ENCODE measurements around the gene SLC12A1. TPM values are rescaled to one million over a fixed set of nuclear protein-coding genes. Genes with fewer than 3 reads are reported as not detected.

The SLC12A1 gene
- total RNA-seq, 1 experiment from 2014 or later = 0.15 TPM

DNA sequence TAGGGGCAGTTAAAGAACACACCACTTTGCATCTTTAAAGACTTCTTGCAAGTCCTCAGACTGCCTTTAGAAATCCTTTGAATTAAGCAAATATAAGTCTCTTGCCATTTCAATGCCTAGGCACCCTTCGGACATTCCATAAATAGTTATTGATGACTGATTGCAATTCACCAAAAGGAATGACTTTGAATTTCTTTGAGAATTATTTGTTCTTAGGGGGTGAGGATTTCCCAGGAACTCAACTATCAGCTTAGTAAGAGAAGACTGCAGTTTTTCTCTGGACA lies 27.5 kb upstream of the SLC12A1 start:
- peak overlapping the region; percentile 63 for H3K4me3 Mint-ChIP-seq
- H3K4me1 Mint-ChIP-seq = peaks cover 56% of the 10 kb centered on the region
- TF ChIP-seq CREB1 (CRISPR knock-in tag; IDR thresholded peaks at IDR 0.05) (no peak), GRHL2 (CRISPR knock-in tag; IDR thresholded peaks at IDR 0.05; ENCODE audit: insufficient replicate concordance, severe bottlenecking) (no peak), JAZF1 (CRISPR knock-in tag; IDR thresholded peaks at IDR 0.05) (no peak), ZNF671 (CRISPR knock-in tag; IDR thresholded peaks at IDR 0.05) (no peak), OVOL2 (CRISPR knock-in tag; IDR thresholded peaks at IDR 0.05; ENCODE audit: borderline replicate concordance) (no peak), GABPB1 (CRISPR knock-in tag; IDR thresholded peaks at IDR 0.05) (no peak), MYBL2 (CRISPR knock-in tag; IDR thresholded peaks at IDR 0.05) (no peak)
- TF ChIP-seq, protein P1, sequence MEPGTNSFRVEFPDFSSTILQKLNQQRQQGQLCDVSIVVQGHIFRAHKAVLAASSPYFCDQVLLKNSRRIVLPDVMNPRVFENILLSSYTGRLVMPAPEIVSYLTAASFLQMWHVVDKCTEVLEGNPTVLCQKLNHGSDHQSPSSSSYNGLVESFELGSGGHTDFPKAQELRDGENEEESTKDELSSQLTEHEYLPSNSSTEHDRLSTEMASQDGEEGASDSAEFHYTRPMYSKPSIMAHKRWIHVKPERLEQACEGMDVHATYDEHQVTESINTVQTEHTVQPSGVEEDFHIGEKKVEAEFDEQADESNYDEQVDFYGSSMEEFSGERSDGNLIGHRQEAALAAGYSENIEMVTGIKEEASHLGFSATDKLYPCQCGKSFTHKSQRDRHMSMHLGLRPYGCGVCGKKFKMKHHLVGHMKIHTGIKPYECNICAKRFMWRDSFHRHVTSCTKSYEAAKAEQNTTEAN (CRISPR knock-in tag; IDR thresholded peaks at IDR 0.05) = no peak
- TF ChIP-seq, protein P2, sequence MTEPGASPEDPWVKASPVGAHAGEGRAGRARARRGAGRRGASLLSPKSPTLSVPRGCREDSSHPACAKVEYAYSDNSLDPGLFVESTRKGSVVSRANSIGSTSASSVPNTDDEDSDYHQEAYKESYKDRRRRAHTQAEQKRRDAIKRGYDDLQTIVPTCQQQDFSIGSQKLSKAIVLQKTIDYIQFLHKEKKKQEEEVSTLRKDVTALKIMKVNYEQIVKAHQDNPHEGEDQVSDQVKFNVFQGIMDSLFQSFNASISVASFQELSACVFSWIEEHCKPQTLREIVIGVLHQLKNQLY (CRISPR knock-in tag; IDR thresholded peaks at IDR 0.05) = no peak
- TF ChIP-seq, protein P3, sequence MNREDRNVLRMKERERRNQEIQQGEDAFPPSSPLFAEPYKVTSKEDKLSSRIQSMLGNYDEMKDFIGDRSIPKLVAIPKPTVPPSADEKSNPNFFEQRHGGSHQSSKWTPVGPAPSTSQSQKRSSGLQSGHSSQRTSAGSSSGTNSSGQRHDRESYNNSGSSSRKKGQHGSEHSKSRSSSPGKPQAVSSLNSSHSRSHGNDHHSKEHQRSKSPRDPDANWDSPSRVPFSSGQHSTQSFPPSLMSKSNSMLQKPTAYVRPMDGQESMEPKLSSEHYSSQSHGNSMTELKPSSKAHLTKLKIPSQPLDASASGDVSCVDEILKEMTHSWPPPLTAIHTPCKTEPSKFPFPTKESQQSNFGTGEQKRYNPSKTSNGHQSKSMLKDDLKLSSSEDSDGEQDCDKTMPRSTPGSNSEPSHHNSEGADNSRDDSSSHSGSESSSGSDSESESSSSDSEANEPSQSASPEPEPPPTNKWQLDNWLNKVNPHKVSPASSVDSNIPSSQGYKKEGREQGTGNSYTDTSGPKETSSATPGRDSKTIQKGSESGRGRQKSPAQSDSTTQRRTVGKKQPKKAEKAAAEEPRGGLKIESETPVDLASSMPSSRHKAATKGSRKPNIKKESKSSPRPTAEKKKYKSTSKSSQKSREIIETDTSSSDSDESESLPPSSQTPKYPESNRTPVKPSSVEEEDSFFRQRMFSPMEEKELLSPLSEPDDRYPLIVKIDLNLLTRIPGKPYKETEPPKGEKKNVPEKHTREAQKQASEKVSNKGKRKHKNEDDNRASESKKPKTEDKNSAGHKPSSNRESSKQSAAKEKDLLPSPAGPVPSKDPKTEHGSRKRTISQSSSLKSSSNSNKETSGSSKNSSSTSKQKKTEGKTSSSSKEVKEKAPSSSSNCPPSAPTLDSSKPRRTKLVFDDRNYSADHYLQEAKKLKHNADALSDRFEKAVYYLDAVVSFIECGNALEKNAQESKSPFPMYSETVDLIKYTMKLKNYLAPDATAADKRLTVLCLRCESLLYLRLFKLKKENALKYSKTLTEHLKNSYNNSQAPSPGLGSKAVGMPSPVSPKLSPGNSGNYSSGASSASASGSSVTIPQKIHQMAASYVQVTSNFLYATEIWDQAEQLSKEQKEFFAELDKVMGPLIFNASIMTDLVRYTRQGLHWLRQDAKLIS (CRISPR knock-in tag; IDR thresholded peaks at IDR 0.05; ENCODE audit: borderline replicate concordance) = no peak
- TF ChIP-seq, protein P4, sequence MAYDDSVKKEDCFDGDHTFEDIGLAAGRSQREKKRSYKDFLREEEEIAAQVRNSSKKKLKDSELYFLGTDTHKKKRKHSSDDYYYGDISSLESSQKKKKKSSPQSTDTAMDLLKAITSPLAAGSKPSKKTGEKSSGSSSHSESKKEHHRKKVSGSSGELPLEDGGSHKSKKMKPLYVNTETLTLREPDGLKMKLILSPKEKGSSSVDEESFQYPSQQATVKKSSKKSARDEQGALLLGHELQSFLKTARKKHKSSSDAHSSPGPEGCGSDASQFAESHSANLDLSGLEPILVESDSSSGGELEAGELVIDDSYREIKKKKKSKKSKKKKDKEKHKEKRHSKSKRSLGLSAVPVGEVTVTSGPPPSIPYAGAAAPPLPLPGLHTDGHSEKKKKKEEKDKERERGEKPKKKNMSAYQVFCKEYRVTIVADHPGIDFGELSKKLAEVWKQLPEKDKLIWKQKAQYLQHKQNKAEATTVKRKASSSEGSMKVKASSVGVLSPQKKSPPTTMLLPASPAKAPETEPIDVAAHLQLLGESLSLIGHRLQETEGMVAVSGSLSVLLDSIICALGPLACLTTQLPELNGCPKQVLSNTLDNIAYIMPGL (CRISPR knock-in tag; IDR thresholded peaks at IDR 0.05) = no peak
- CTCF ChIA-PET = interaction anchor here (0.8 to 1.4 kb wide), 6 partner anchors 9 to 158 kb away, joined by 3 to 4 read pairs (median 3); no protein-coding TSS in a partner anchor
- ATAC-seq (no peak), DNase-seq (ENCODE audit: low spot score) (no peak)
- no peaks in the 10 kb centered on the region for H3K27me3 Mint-ChIP-seq (ENCODE audit: low read depth)
- no peaks in the 10 kb centered on the region for H3K36me3 Mint-ChIP-seq
- no peaks in the 10 kb centered on the region for H3K9me3 Mint-ChIP-seq
- H3K27ac Mint-ChIP-seq = no peak overlapping the region
- POLR2A ChIA-PET = interaction anchor here (0.8 kb wide), 1 partner anchor 12 kb away, joined by 4 read pairs; no protein-coding TSS in a partner anchor

DNA sequence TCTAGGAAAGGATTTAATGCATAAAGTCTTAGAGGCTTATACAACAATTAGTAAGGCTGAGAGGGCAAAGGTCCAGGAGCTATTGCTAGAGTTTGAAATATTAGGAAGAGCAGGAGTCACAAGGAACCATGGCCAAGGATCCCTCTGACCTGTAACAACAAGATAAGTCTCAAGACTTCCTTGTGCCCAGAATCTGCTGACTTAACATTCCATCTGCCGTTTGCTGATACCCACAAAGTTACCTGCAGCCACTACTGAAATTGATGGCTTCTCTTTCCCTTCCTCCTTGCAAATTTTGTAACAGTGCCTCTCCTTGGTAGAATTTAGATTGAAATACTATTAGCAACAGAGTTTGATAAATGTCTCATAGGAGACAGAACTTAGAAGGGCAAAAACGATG lies 23.4 kb upstream of the SLC12A1 start:
- Mint-ChIP-seq H3K27ac (no peak overlapping the region), H3K9me3 (peaks cover 10% of the 10 kb centered on the region; the same call in 1 of the 2 replicates), H3K4me1 (peaks cover 21% of the 10 kb centered on the region), H3K36me3 (no peaks in the 10 kb centered on the region), H3K4me3 (no peak overlapping the region), H3K27me3 (ENCODE audit: low read depth) (no peaks in the 10 kb centered on the region)
- ATAC-seq (no peak), DNase-seq (ENCODE audit: low spot score) (no peak)
- ChIA-PET CTCF (no interaction called here), POLR2A (no interaction called here)
- TF ChIP-seq, protein P5, sequence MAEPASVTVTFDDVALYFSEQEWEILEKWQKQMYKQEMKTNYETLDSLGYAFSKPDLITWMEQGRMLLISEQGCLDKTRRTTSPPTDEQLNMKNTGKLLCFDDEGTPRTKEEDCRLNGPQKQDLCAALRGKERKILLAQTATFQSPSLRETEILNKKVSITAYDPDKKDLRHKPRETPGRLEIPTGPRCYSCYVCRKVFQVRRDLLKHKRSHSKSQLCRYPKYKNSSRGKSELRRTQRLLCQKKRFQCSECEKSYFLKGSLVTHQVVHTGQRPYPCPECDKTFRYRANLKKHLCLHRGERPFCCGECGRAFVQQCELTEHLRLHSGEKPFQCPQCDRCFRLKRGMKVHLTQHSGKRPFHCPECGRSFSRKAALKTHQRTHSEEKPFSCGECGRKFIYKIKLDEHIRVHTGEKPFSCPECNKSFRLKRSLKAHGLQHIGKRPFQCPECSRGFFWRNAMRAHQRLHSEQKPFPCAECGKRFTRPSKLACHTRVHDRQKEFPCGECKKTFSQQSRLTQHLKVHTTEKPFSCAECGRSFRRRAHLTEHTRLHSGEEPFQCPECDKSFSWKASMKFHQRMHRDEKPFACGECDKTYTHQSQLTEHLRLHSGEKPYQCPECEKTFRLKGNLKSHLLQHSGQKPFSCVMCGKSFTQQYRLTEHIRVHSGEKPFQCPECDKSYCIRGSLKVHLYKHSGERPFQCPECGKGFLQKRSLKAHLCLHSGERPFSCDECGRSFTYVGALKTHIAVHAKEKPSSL (CRISPR knock-in tag; conservative IDR thresholded peaks at IDR 0.05) = no peak

DNA sequence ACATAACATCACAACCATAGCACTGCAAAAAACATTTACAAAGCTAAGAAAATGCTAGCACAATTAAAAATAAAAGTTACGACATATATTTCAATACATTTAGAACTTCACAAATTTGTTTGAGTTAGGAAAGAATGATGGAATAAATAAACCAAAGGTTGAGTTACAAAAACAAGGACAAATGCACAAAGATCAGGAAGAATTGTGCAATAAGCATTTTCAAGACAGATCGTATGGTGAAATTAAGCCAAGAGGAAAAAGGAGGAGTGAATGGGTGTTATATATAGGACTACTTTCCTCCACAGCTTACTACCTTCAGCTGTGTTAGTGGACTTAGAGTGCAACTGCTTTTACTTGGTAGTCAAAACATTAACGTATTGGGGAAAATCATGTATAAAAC lies 20.6 kb upstream of the SLC12A1 start:
- no peaks in the 10 kb centered on the region for H3K36me3 Mint-ChIP-seq
- CTCF ChIA-PET = no interaction called here
- no peak for TF ChIP-seq GABPB1 (CRISPR knock-in tag; IDR thresholded peaks at IDR 0.05)
- no peak for TF ChIP-seq TEAD4 (CRISPR knock-in tag; IDR thresholded peaks at IDR 0.05)
- TF ChIP-seq ELF4 (CRISPR knock-in tag; IDR thresholded peaks at IDR 0.05; ENCODE audit: low read depth) = no peak
- TF ChIP-seq MYBL2 (CRISPR knock-in tag; IDR thresholded peaks at IDR 0.05) = no peak
- TF ChIP-seq, protein P6, sequence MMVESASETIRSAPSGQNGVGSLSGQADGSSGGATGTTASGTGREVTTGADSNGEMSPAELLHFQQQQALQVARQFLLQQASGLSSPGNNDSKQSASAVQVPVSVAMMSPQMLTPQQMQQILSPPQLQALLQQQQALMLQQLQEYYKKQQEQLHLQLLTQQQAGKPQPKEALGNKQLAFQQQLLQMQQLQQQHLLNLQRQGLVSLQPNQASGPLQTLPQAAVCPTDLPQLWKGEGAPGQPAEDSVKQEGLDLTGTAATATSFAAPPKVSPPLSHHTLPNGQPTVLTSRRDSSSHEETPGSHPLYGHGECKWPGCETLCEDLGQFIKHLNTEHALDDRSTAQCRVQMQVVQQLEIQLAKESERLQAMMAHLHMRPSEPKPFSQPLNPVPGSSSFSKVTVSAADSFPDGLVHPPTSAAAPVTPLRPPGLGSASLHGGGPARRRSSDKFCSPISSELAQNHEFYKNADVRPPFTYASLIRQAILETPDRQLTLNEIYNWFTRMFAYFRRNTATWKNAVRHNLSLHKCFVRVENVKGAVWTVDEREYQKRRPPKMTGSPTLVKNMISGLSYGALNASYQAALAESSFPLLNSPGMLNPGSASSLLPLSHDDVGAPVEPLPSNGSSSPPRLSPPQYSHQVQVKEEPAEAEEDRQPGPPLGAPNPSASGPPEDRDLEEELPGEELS (CRISPR knock-in tag; IDR thresholded peaks at IDR 0.05) = no peak
- TF ChIP-seq JUN (CRISPR knock-in tag; IDR thresholded peaks at IDR 0.05) = no peak
- no peak for TF ChIP-seq ESRRA (CRISPR knock-in tag; IDR thresholded peaks at IDR 0.05; ENCODE audit: borderline replicate concordance)
- no peak for TF ChIP-seq NR3C1 (CRISPR knock-in tag; conservative IDR thresholded peaks at IDR 0.05; ENCODE audit: low read depth)
- TF ChIP-seq PRRX2 (CRISPR knock-in tag; IDR thresholded peaks at IDR 0.05) = no peak
- TF ChIP-seq, protein P1 (CRISPR knock-in tag; IDR thresholded peaks at IDR 0.05) = no peak

More for the DNA sequence above, 20.6 kb upstream of the SLC12A1 start:
- no peak for ATAC-seq
- Mint-ChIP-seq H3K4me3 (no peak overlapping the region), H3K27ac (no peak overlapping the region), H3K27me3 (ENCODE audit: low read depth) (no peaks in the 10 kb centered on the region), H3K4me1 (peaks cover 2% of the 10 kb centered on the region; the same call in 1 of the 2 replicates), H3K9me3 (peaks cover 10% of the 10 kb centered on the region; the same call in 1 of the 2 replicates)
- POLR2A ChIA-PET = no interaction called here
- no peak for DNase-seq (ENCODE audit: low spot score)

All from WTC11 (cell line).